ENCODE measurements around the gene CNIH3.

Gene CNIH3

GRCh38 chr1:224743608-224744164 is 127.6 kb downstream of the CNIH3 start:
- DNase-seq (ENCODE audit: low read depth in 2 of 2), result no peak

GRCh38 chr1:224744521-224744920 is 128.4 kb downstream of the CNIH3 start:
- DNase-seq (ENCODE audit: low read depth in 2 of 2), result no peak

- DNase-seq (ENCODE audit: low read depth in 2 of 2), result no peak
Measured at GRCh38 chr1:224745394-224745793, 129.3 kb downstream of the CNIH3 start.

GRCh38 chr1:224745924-224746323 is 129.8 kb downstream of the CNIH3 start:
- no peak for DNase-seq (ENCODE audit: low read depth in 2 of 2)

- DNase-seq (ENCODE audit: low read depth in 2 of 2), result no peak
Measured at GRCh38 chr1:224747578-224747977, 131.5 kb downstream of the CNIH3 start.

GRCh38 chr1:224749916-224750315 is 133.8 kb downstream of the CNIH3 start:
- DNase-seq (ENCODE audit: low read depth in 2 of 2), result no peak

- DNase-seq (ENCODE audit: low read depth in 2 of 2), result no peak
Measured at GRCh38 chr1:224751624-224752311, 135.7 kb downstream of the CNIH3 start.

GRCh38 chr1:224753491-224753890 is 137.4 kb downstream of the CNIH3 start:
- DNase-seq (ENCODE audit: low read depth in 2 of 2), result no peak

- no peak for DNase-seq (ENCODE audit: low read depth in 2 of 2)
Measured at GRCh38 chr1:224755586-224755985, 139.5 kb downstream of the CNIH3 start.

- DNase-seq (ENCODE audit: low read depth in 2 of 2), result no peak
Measured at GRCh38 chr1:224757508-224757907, 141.4 kb downstream of the CNIH3 start.

GRCh38 chr1:224759135-224759534 is 143.0 kb downstream of the CNIH3 start:
- no peak for DNase-seq (ENCODE audit: low read depth in 2 of 2)

- no peak for DNase-seq (ENCODE audit: low read depth in 2 of 2)
Measured at GRCh38 chr1:224759681-224760091, 143.6 kb downstream of the CNIH3 start.

- DNase-seq (ENCODE audit: low read depth in 2 of 2), result no peak
Measured at GRCh38 chr1:224760163-224760562, 144.0 kb downstream of the CNIH3 start.

- no peak for DNase-seq (ENCODE audit: low read depth in 2 of 2)
Measured at GRCh38 chr1:224761245-224761644, 145.1 kb downstream of the CNIH3 start.

- DNase-seq (ENCODE audit: low read depth in 2 of 2), result no peak
Measured at GRCh38 chr1:224762046-224762445, 145.9 kb downstream of the CNIH3 start.

GRCh38 chr1:224762701-224763100 is 146.6 kb downstream of the CNIH3 start:
- DNase-seq (ENCODE audit: low read depth in 2 of 2), result no peak

GRCh38 chr1:224763126-224763775 is 147.1 kb downstream of the CNIH3 start:
- no peak for DNase-seq (ENCODE audit: low read depth in 2 of 2)

GRCh38 chr1:224766266-224766665 is 150.1 kb downstream of the CNIH3 start:
- no peak for DNase-seq (ENCODE audit: low read depth in 2 of 2)

- DNase-seq (ENCODE audit: low read depth in 2 of 2), result no peak
Measured at GRCh38 chr1:224767031-224767430, 150.9 kb downstream of the CNIH3 start.

GRCh38 chr1:224767676-224768075 is 151.6 kb downstream of the CNIH3 start:
- DNase-seq (ENCODE audit: low read depth in 2 of 2), result no peak

- no peak for DNase-seq (ENCODE audit: low read depth in 2 of 2)
Measured at GRCh38 chr1:224768971-224769370, 152.9 kb downstream of the CNIH3 start.

GRCh38 chr1:224769452-224770335 is 153.6 kb downstream of the CNIH3 start:
- no peak for DNase-seq (ENCODE audit: low read depth in 2 of 2)
